ENCODE results near the gene ONECUT3. TPM values are rescaled to one million over a fixed set of nuclear protein-coding genes. Genes with fewer than 3 reads are reported as not detected.

The ONECUT3 gene
- total RNA-seq, 1 experiment from 2014 or later, result not detected

DNA sequence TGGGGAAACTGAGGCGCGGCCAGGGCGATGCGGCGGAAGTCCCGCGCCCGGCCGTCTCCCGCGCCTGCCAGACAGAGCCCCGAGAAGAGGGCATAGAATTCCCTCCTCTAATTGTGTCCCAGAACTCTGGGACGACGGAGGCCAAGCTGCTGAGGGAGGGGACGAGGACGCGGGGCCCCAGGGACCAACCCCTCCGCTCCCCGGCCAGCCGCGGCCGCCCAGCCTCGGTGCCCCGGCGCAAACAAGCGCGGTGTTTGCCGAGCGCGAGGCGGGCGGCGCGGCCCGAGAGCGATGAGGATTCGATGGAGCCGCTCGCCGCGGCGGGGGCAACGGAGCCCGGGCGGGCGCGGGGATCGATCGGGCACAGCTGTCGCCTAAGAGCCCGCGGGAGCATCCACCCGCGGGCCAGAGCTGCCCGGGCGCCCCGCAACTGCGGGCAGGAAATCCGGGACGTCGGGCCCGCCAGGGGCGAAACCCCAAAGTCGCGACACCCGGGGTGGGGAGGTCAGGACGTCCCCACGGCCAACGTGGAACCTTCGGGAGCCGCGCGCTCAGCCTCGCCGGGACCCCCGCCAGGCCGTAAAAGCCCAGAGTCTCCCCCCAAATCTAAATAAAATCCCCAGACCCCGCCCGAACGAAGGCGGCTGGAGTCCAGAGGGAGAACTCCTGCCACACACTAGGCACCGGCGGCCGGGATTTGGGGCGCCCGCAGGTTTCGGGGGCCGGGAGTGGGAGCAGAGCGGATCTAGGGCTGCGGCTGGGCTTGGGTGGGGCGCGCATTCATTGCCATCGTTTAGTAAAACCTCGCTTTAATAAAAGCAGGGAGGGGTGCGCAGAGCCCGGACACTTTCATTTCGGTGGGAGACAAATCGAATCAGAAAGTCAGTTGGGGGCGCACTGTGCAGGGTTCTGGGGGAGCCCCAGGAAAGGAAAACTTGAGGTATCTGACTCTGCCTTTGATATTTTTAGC is 3.6 kb upstream of the ONECUT3 start:
- H3K36me3 ChIP-seq (ENCODE audit: control insufficient read depth, insufficient read depth, low read length), result no peaks in the 10 kb centered on the region
- H3K4me1 Mint-ChIP-seq (ENCODE audit: low read depth, unreplicated experiment), result no peaks in the 10 kb centered on the region
- TF ChIP-seq, protein P1, sequence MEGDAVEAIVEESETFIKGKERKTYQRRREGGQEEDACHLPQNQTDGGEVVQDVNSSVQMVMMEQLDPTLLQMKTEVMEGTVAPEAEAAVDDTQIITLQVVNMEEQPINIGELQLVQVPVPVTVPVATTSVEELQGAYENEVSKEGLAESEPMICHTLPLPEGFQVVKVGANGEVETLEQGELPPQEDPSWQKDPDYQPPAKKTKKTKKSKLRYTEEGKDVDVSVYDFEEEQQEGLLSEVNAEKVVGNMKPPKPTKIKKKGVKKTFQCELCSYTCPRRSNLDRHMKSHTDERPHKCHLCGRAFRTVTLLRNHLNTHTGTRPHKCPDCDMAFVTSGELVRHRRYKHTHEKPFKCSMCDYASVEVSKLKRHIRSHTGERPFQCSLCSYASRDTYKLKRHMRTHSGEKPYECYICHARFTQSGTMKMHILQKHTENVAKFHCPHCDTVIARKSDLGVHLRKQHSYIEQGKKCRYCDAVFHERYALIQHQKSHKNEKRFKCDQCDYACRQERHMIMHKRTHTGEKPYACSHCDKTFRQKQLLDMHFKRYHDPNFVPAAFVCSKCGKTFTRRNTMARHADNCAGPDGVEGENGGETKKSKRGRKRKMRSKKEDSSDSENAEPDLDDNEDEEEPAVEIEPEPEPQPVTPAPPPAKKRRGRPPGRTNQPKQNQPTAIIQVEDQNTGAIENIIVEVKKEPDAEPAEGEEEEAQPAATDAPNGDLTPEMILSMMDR (IDR thresholded peaks at IDR 0.05; ENCODE audit: insufficient read depth in 1 of 2, low read depth in 1 of 2, low read length in 1 of 2, severe bottlenecking in 1 of 2, unreplicated experiment in 1 of 2), result no peak
- intact Hi-C loops (cut with micrococcal nuclease; ENCODE audit: unreplicated experiment), result no loop called here
- peaks cover 15% of the 10 kb centered on the region for H3K27me3 Mint-ChIP-seq (ENCODE audit: insufficient read depth, unreplicated experiment)
- H3K9me3 ChIP-seq, result no peaks in the 10 kb centered on the region
- H3K4me1 ChIP-seq, result peaks cover 26% of the 10 kb centered on the region
- H3K9me3 Mint-ChIP-seq (ENCODE audit: unreplicated experiment), result no peaks in the 10 kb centered on the region
- H3K4me3 Mint-ChIP-seq (ENCODE audit: unreplicated experiment), result peak overlapping the region; percentile 35
- ChIA-PET CTCF (no interaction called here), POLR2A (no interaction called here)
- H3K36me3 Mint-ChIP-seq (ENCODE audit: insufficient read depth, unreplicated experiment), result peaks cover 6% of the 10 kb centered on the region
- H3K4me3 ChIP-seq (ENCODE audit: low read depth, low read length), result 0 out of 2 replicates have a peak overlapping the region, but pooled peaks have one; percentile 3
- no TSS peak for BruUV-seq (replicated peaks)
- H3K27ac Mint-ChIP-seq (ENCODE audit: unreplicated experiment), result no peak overlapping the region
- no peak for DNase-seq
- peaks cover 12% of the 10 kb centered on the region for H3K27me3 ChIP-seq (replicated peaks; ENCODE audit: control insufficient read depth, insufficient read depth, low read length)

DNA sequence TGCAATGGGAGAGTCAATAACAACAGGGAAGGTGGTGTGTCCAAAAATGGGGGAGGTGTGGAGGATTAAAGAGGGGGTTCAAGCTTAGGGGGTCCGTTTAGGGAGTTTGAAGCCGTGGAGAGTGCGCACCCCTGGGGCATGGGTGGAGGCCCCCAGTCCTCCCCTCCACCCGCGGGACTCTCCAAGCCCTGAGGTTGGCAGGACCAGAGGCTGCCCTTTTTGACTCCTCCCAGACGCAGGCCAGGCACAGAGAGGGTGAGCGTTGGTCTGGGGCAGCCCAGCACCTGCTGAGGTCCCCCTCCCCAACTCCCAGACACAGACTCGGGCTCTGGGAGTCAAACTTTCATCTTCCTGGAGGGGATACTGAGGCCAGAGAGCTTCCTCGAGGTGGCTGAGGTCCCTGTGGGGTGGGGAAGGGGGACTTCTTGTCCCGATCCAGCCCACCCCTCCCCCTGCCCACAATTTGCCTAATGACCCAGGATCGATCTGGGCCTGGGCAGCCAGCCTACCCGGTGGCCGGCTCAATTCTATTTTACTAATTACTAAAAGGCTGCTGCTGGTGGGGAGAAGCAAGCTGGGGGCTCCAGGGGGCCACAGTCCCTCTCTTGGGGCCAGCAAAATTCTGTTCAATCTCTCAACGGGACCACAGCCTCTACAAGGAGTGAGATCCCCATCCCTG is 2.8 kb upstream of the ONECUT3 start:
- no peaks in the 10 kb centered on the region for H3K9me3 Mint-ChIP-seq (ENCODE audit: unreplicated experiment)
- peaks cover 6% of the 10 kb centered on the region for H3K36me3 Mint-ChIP-seq (ENCODE audit: insufficient read depth, unreplicated experiment)
- H3K36me3 ChIP-seq (ENCODE audit: control insufficient read depth, insufficient read depth, low read length), result no peaks in the 10 kb centered on the region
- POLR2A ChIA-PET, result interaction anchor here (0.5 kb wide), 1 partner anchor 14 kb away, joined by 3 read pairs; no protein-coding TSS in a partner anchor
- H3K9me3 ChIP-seq, result no peaks in the 10 kb centered on the region
- CTCF ChIA-PET, result no interaction called here
- BruUV-seq (replicated peaks), result no TSS peak
- peak overlapping the region; percentile 35 for H3K4me3 Mint-ChIP-seq (ENCODE audit: unreplicated experiment)
- H3K4me3 ChIP-seq (ENCODE audit: low read depth, low read length), result no peak overlapping the region
- no peak overlapping the region for H3K27ac Mint-ChIP-seq (ENCODE audit: unreplicated experiment)
- no peak for DNase-seq
- H3K27me3 ChIP-seq (replicated peaks; ENCODE audit: control insufficient read depth, insufficient read depth, low read length), result peaks cover 12% of the 10 kb centered on the region
- peaks cover 26% of the 10 kb centered on the region for H3K4me1 ChIP-seq
- peaks cover 17% of the 10 kb centered on the region for H3K27me3 Mint-ChIP-seq (ENCODE audit: insufficient read depth, unreplicated experiment)
- TF ChIP-seq, protein P1 (IDR thresholded peaks at IDR 0.05; ENCODE audit: insufficient read depth in 1 of 2, low read depth in 1 of 2, low read length in 1 of 2, severe bottlenecking in 1 of 2, unreplicated experiment in 1 of 2), result no peak
- peaks cover 3% of the 10 kb centered on the region for H3K4me1 Mint-ChIP-seq (ENCODE audit: low read depth, unreplicated experiment)
- intact Hi-C loops (cut with micrococcal nuclease; ENCODE audit: unreplicated experiment), result no loop called here

DNA sequence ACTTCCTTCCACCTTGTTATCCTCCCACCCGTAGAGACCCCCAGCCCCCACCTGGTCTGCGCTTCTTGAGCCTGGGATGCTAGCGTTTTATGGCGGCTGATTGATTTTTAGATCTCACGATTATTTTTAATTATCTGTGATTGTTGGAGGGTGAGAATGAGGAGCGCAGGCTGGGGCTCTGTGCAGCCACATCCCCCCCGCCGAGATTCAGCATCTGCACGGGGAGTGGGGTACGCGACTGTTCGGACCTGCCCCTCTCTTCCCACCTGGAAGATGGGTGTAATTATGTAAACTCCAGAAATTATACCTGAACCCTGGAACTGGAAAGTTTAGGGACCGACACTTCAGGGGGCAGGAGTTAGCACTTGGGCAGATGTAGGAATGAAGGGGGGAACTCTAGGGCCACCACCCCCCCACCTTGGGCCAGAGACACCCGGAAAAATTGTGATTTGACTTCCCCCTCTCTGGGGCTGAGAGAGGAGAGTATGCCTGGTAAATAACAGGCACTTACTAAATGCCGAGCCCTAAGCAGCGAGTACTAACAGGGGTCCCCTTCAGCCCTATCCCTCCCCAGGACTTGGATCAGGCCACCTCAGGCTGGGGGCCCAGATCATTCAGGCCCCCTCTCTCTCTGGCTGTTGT is 1.8 kb upstream of the ONECUT3 start:
- DNase-seq, result no peak
- POLR2A ChIA-PET, result interaction anchor here (0.5 kb wide), 2 partner anchors 13 to 1477 kb away, joined by 3 read pairs; no protein-coding TSS in a partner anchor
- CTCF ChIA-PET, result no interaction called here

More for the DNA sequence above, 1.8 kb upstream of the ONECUT3 start:
- Histone ChIP-seq H3K4me1 (peaks cover 24% of the 10 kb centered on the region), H3K9me3 (no peaks in the 10 kb centered on the region), H3K27me3 (replicated peaks; ENCODE audit: control insufficient read depth, insufficient read depth, low read length) (peaks cover 12% of the 10 kb centered on the region), H3K4me3 (ENCODE audit: low read depth, low read length) (no peak overlapping the region), H3K36me3 (ENCODE audit: control insufficient read depth, insufficient read depth, low read length) (no peaks in the 10 kb centered on the region)
- no peaks in the 10 kb centered on the region for H3K9me3 Mint-ChIP-seq (ENCODE audit: unreplicated experiment)
- BruUV-seq (replicated peaks), result no TSS peak
- H3K4me3 Mint-ChIP-seq (ENCODE audit: unreplicated experiment), result no peak overlapping the region
- peaks cover 19% of the 10 kb centered on the region for H3K27me3 Mint-ChIP-seq (ENCODE audit: insufficient read depth, unreplicated experiment)
- peaks cover 6% of the 10 kb centered on the region for H3K36me3 Mint-ChIP-seq (ENCODE audit: insufficient read depth, unreplicated experiment)
- intact Hi-C loops (cut with micrococcal nuclease; ENCODE audit: unreplicated experiment), result no loop called here
- TF ChIP-seq, protein P1 (IDR thresholded peaks at IDR 0.05; ENCODE audit: insufficient read depth in 1 of 2, low read depth in 1 of 2, low read length in 1 of 2, severe bottlenecking in 1 of 2, unreplicated experiment in 1 of 2), result no peak
- H3K4me1 Mint-ChIP-seq (ENCODE audit: low read depth, unreplicated experiment), result peaks cover 7% of the 10 kb centered on the region
- H3K27ac Mint-ChIP-seq (ENCODE audit: unreplicated experiment), result no peak overlapping the region
